IPS DF 19.7 (cell line): Measurements from ENCODE around the gene ATP13A3.

ENCODE experiments used
- DNase-seq: peaks from one replicate; pipeline ENCODE4 v3.0.0-alpha.2; 2013; ENCODE audit warnings: low read depth, low spot score

ATP13A3 gene

GRCh38 chr3:194395778-194396538 is 90.8 kb downstream of the ATP13A3 start:
- DNase-seq: no peak

GRCh38 chr3:194395212-194395611 is 91.6 kb downstream of the ATP13A3 start:
- no peak for DNase-seq

GRCh38 chr3:194392576-194392975 is 94.2 kb downstream of the ATP13A3 start:
- DNase-seq: no peak

GRCh38 chr3:194390835-194391234 is 96.0 kb downstream of the ATP13A3 start:
- DNase-seq: no peak

GRCh38 chr3:194389269-194389668 is 97.5 kb downstream of the ATP13A3 start:
- DNase-seq: no peak

- no peak for DNase-seq
These were observed 98.8 kb downstream of the ATP13A3 start for GRCh38 chr3:194387926-194388418.

GRCh38 chr3:194387276-194387675 is 99.5 kb downstream of the ATP13A3 start:
- DNase-seq: no peak

- no peak for DNase-seq
These were observed 100.2 kb downstream of the ATP13A3 start for GRCh38 chr3:194386648-194387047.

- DNase-seq: no peak
These were observed 100.7 kb downstream of the ATP13A3 start for GRCh38 chr3:194386066-194386465.

GRCh38 chr3:194384569-194385001 is 102.2 kb downstream of the ATP13A3 start:
- no peak for DNase-seq

- DNase-seq: no peak
These were observed 102.6 kb downstream of the ATP13A3 start for GRCh38 chr3:194384156-194384555.

- no peak for DNase-seq
These were observed 103.4 kb downstream of the ATP13A3 start for GRCh38 chr3:194383276-194383940.

- no peak for DNase-seq
These were observed 103.9 kb downstream of the ATP13A3 start for GRCh38 chr3:194382892-194383223.

GRCh38 chr3:194382196-194382891 is 104.5 kb downstream of the ATP13A3 start:
- no peak for DNase-seq

- DNase-seq: no peak
These were observed 105.3 kb downstream of the ATP13A3 start for GRCh38 chr3:194381460-194381875.

- no peak for DNase-seq
These were observed 106.5 kb downstream of the ATP13A3 start for GRCh38 chr3:194380326-194380725.

GRCh38 chr3:194379651-194380050 is 107.2 kb downstream of the ATP13A3 start:
- DNase-seq: no peak

GRCh38 chr3:194379231-194379630 is 107.6 kb downstream of the ATP13A3 start:
- no peak for DNase-seq

- DNase-seq: no peak
These were observed 109.1 kb downstream of the ATP13A3 start for GRCh38 chr3:194377708-194378107.

- DNase-seq: no peak
These were observed 110.6 kb downstream of the ATP13A3 start for GRCh38 chr3:194376241-194376560.

GRCh38 chr3:194375473-194376240 is 111.1 kb downstream of the ATP13A3 start:
- DNase-seq: no peak

GRCh38 chr3:194374935-194375334 is 111.9 kb downstream of the ATP13A3 start:
- DNase-seq: no peak
